Panc1 (cell line): ENCODE data around the gene UNC13B.

ENCODE experiments used
- CTCF ChIP-seq: fragments of 450-650 bp; IDR thresholded peaks from 2 replicates; pipeline ENCODE4 v1.5.1; 2017; ENCODE audit warnings: mild to moderate bottlenecking
- POLR2AphosphoS5 ChIP-seq: IDR thresholded peaks from 2 replicates; pipeline ENCODE4 v1.6.1; 2012; ENCODE audit warnings: mild to moderate bottlenecking, low read depth, low read length, moderate library complexity
- REST ChIP-seq, 2 experiments: IDR thresholded peaks; 2 replicates each; pipeline ENCODE4 v1.6.1; 2011 to 2012; ENCODE audit warnings: low read depth in 2 of 2, control low read depth in 1 of 2, low read length in 1 of 2, mild to moderate bottlenecking in 1 of 2, moderate library complexity in 1 of 2; ENCODE audit not compliant: insufficient read depth in 1 of 2
- SIN3A ChIP-seq: IDR thresholded peaks from 2 replicates; pipeline ENCODE4 v1.6.1; 2012; ENCODE audit warnings: low read depth, mild to moderate bottlenecking, low read length, moderate library complexity, borderline replicate concordance; ENCODE audit not compliant: insufficient read depth
- TCF7L2 ChIP-seq: IDR thresholded peaks from 2 replicates; pipeline ENCODE4 v1.6.1; 2011; ENCODE audit warnings: mild to moderate bottlenecking, low read depth, low read length, inconsistent platforms

GRCh38 chr9:35168963-35169362 lies 7.2 kb downstream of the UNC13B start:
- TF ChIP-seq CTCF (no peak), SIN3A (no peak), REST (IDR thresholded peaks at IDR 0.05; ENCODE audit: insufficient read depth in 1 of 2, low read depth in 2 of 2, low read length in 1 of 2) (no peak), POLR2AphosphoS5 (no peak), TCF7L2 (no peak)
